ENCODE measurements around the gene HNRNPL.

The HNRNPL gene

GRCh38 chr19:38834590-38834989 is 15.2 kb downstream of the HNRNPL start:
- peaks cover 26% of the 10 kb centered on the region for H3K4me1 ChIP-seq (ENCODE audit: control insufficient read depth, low read length)
- peaks cover 50% of the 10 kb centered on the region for H3F3A ChIP-seq (ENCODE audit: control insufficient read depth, insufficient read depth)
- H3K79me2 ChIP-seq (ENCODE audit: control insufficient read depth, low read length): peaks cover 18% of the 10 kb centered on the region
- H3K36me3 ChIP-seq (ENCODE audit: control insufficient read depth, low read length): peaks cover 56% of the 10 kb centered on the region
- H3K9me3 ChIP-seq (ENCODE audit: control insufficient read depth, insufficient read depth, low read length): no peaks in the 10 kb centered on the region
- no peaks in the 10 kb centered on the region for H3K27me3 ChIP-seq (ENCODE audit: control insufficient read depth, low read length)
- TF ChIP-seq EZH2phosphoT487 (IDR thresholded peaks at IDR 0.05; ENCODE audit: borderline replicate concordance, low read length) (no peak), CTCF (IDR thresholded peaks at IDR 0.05; ENCODE audit: low read depth, low read length, poor library complexity, severe bottlenecking) (no peak)
- H4K20me1 ChIP-seq (ENCODE audit: control insufficient read depth, insufficient read depth, low read depth, low read length): no peaks in the 10 kb centered on the region
- H3K9me2 ChIP-seq (replicated peaks; ENCODE audit: control insufficient read depth, low read length): no peaks in the 10 kb centered on the region
- H3K4me3 ChIP-seq (ENCODE audit: low read length): no peak overlapping the region
- no peak overlapping the region for H3K27ac ChIP-seq (ENCODE audit: low read depth, low read length)
- no peak overlapping the region for H3K4me2 ChIP-seq (ENCODE audit: low read length)

- Histone ChIP-seq H3F3A (ENCODE audit: control insufficient read depth, insufficient read depth) (peaks cover 45% of the 10 kb centered on the region), H3K4me2 (ENCODE audit: low read length) (no peak overlapping the region), H3K9me3 (ENCODE audit: control insufficient read depth, insufficient read depth, low read length) (no peaks in the 10 kb centered on the region), H3K27ac (ENCODE audit: low read depth, low read length) (peak overlapping the region; percentile 29), H3K9me2 (replicated peaks; ENCODE audit: control insufficient read depth, low read length) (no peaks in the 10 kb centered on the region), H3K27me3 (ENCODE audit: control insufficient read depth, low read length) (no peaks in the 10 kb centered on the region), H4K20me1 (ENCODE audit: control insufficient read depth, insufficient read depth, low read depth, low read length) (no peaks in the 10 kb centered on the region), H3K79me2 (ENCODE audit: control insufficient read depth, low read length) (peaks cover 18% of the 10 kb centered on the region), H3K4me1 (ENCODE audit: control insufficient read depth, low read length) (peaks cover 26% of the 10 kb centered on the region), H3K36me3 (ENCODE audit: control insufficient read depth, low read length) (peaks cover 54% of the 10 kb centered on the region), H3K4me3 (ENCODE audit: low read length) (no peak overlapping the region)
- TF ChIP-seq CTCF (IDR thresholded peaks at IDR 0.05; ENCODE audit: low read depth, low read length, poor library complexity, severe bottlenecking): no peak
- no peak for TF ChIP-seq EZH2phosphoT487 (IDR thresholded peaks at IDR 0.05; ENCODE audit: borderline replicate concordance, low read length)
Observed at GRCh38 chr19:38834104-38834490, 15.7 kb downstream of the HNRNPL start.

- peaks cover 18% of the 10 kb centered on the region for H3K79me2 ChIP-seq (ENCODE audit: control insufficient read depth, low read length)
- H3K4me3 ChIP-seq (ENCODE audit: low read length): no peak overlapping the region
- no peak overlapping the region for H3K4me2 ChIP-seq (ENCODE audit: low read length)
- no peaks in the 10 kb centered on the region for H3K27me3 ChIP-seq (ENCODE audit: control insufficient read depth, low read length)
- no peaks in the 10 kb centered on the region for H3K9me3 ChIP-seq (ENCODE audit: control insufficient read depth, insufficient read depth, low read length)
- peaks cover 26% of the 10 kb centered on the region for H3K4me1 ChIP-seq (ENCODE audit: control insufficient read depth, low read length)
- no peak overlapping the region; the same call in 1 of the 2 replicates for H3K27ac ChIP-seq (ENCODE audit: low read depth, low read length)
- TF ChIP-seq EZH2phosphoT487 (IDR thresholded peaks at IDR 0.05; ENCODE audit: borderline replicate concordance, low read length): no peak
- TF ChIP-seq CTCF (IDR thresholded peaks at IDR 0.05; ENCODE audit: low read depth, low read length, poor library complexity, severe bottlenecking): no peak
- H3K36me3 ChIP-seq (ENCODE audit: control insufficient read depth, low read length): peaks cover 54% of the 10 kb centered on the region
- H3F3A ChIP-seq (ENCODE audit: control insufficient read depth, insufficient read depth): peaks cover 43% of the 10 kb centered on the region
- no peaks in the 10 kb centered on the region for H3K9me2 ChIP-seq (replicated peaks; ENCODE audit: control insufficient read depth, low read length)
- no peaks in the 10 kb centered on the region for H4K20me1 ChIP-seq (ENCODE audit: control insufficient read depth, insufficient read depth, low read depth, low read length)
Observed at GRCh38 chr19:38833092-38833425, 16.7 kb downstream of the HNRNPL start.
